RCC 7860 (cell line): Measurements from ENCODE around the gene TRPM7.
"Not testable (repeated sequence)": the region's sequence is repeated elsewhere in the genome, so short reads cannot be mapped to it uniquely, and the experiment has no call there.

Experiments
- DNase-seq: peaks from one replicate; pipeline ENCODE4 v3.0.0-alpha.2; 2015; ENCODE audit warnings: low spot score
- FAIRE-seq: peaks from 2 replicates; lab custom pipeline; 2012; peaks lifted over from hg19 to GRCh38; lab: Jason Lieb, UNC

Gene TRPM7

GRCh38 chr15:50665938-50666337 is 20.7 kb downstream of the TRPM7 start:
- no peak for DNase-seq
- no peak for FAIRE-seq

- DNase-seq (no peak), FAIRE-seq (no peak)
Observed at GRCh38 chr15:50655555-50655954, 31.0 kb downstream of the TRPM7 start.

- DNase-seq (no peak), FAIRE-seq (no peak)
Observed at GRCh38 chr15:50653156-50653743, 33.3 kb downstream of the TRPM7 start.

- FAIRE-seq (no peak), DNase-seq (no peak)
Observed at GRCh38 chr15:50652671-50653070, 33.9 kb downstream of the TRPM7 start.

GRCh38 chr15:50641318-50641717 is 45.3 kb downstream of the TRPM7 start:
- DNase-seq, result no peak
- no peak for FAIRE-seq

- no peak for FAIRE-seq
- DNase-seq, result no peak
Observed at GRCh38 chr15:50636146-50636545, 50.5 kb downstream of the TRPM7 start.

GRCh38 chr15:50633653-50634052 is 52.9 kb downstream of the TRPM7 start:
- no peak for DNase-seq
- no peak for FAIRE-seq

GRCh38 chr15:50628421-50628820 is 58.2 kb downstream of the TRPM7 start:
- FAIRE-seq (no peak), DNase-seq (no peak)

- DNase-seq, result no peak
- FAIRE-seq, result no peak
Observed at GRCh38 chr15:50627351-50628055, 59.1 kb downstream of the TRPM7 start.

GRCh38 chr15:50624616-50625168 is 61.9 kb downstream of the TRPM7 start:
- DNase-seq (no peak), FAIRE-seq (no peak)

GRCh38 chr15:50622361-50622943 is 64.1 kb downstream of the TRPM7 start:
- DNase-seq, result not testable (repeated sequence)
- FAIRE-seq, result peak; percentile 46

- FAIRE-seq, result not testable (repeated sequence)
Observed at GRCh38 chr15:50616960-50617359, 69.6 kb downstream of the TRPM7 start.

GRCh38 chr15:50616554-50616953 is 70.0 kb downstream of the TRPM7 start:
- not testable (repeated sequence) for DNase-seq, FAIRE-seq

More at GRCh38 chr15:50616960-50617359, 69.6 kb downstream of the TRPM7 start:
- DNase-seq, result not testable (repeated sequence)

- no peak for DNase-seq
- FAIRE-seq, result no peak
Observed at GRCh38 chr15:50613600-50613999, 73.0 kb downstream of the TRPM7 start.

GRCh38 chr15:50607129-50607528 is 79.5 kb downstream of the TRPM7 start:
- DNase-seq, result no peak
- FAIRE-seq, result no peak

- no peak for DNase-seq
- FAIRE-seq, result no peak
Observed at GRCh38 chr15:50605462-50605861, 81.1 kb downstream of the TRPM7 start.

GRCh38 chr15:50602028-50602427 is 84.6 kb downstream of the TRPM7 start:
- DNase-seq, FAIRE-seq: not testable (repeated sequence)

GRCh38 chr15:50594311-50594710 is 92.3 kb downstream of the TRPM7 start:
- FAIRE-seq (no peak), DNase-seq (no peak)

GRCh38 chr15:50593761-50594160 is 92.8 kb downstream of the TRPM7 start:
- FAIRE-seq (no peak), DNase-seq (no peak)

GRCh38 chr15:50590288-50590687 is 96.3 kb downstream of the TRPM7 start:
- FAIRE-seq (no peak), DNase-seq (no peak)

- FAIRE-seq, result no peak
- DNase-seq, result no peak
Observed at GRCh38 chr15:50577492-50577891, 109.1 kb downstream of the TRPM7 start.

- DNase-seq (no peak), FAIRE-seq (no peak)
Observed at GRCh38 chr15:50576166-50576565, 110.4 kb downstream of the TRPM7 start.
